Measurements from ENCODE around the gene RANBP1. TPM values are rescaled to one million over a fixed set of nuclear protein-coding genes. Genes with fewer than 3 reads are reported as not detected.

The RANBP1 gene
- total RNA-seq, 1 experiment from 2014 or later: 168 TPM

- intact Hi-C loops (cut with micrococcal nuclease; ENCODE audit: unreplicated experiment): no loop called here
- Histone ChIP-seq H3K4me2 (no peak overlapping the region), H2AFZ (no peak overlapping the region), H3K4me1 (replicated peaks; ENCODE audit: insufficient read depth) (no peaks in the 10 kb centered on the region; the same call in 1 of the 2 replicates), H3K27ac (no peak overlapping the region), H3K9me3 (ENCODE audit: insufficient read depth, low read depth) (no peaks in the 10 kb centered on the region), H3K36me3 (ENCODE audit: low read depth) (no peaks in the 10 kb centered on the region), H3F3A (ENCODE audit: insufficient read depth, low read depth) (no peaks in the 10 kb centered on the region), H3K27me3 (ENCODE audit: insufficient read depth, low read depth) (no peaks in the 10 kb centered on the region), H3K4me3 (no peak overlapping the region), H3K9me2 (ENCODE audit: insufficient read depth) (no peaks in the 10 kb centered on the region), H4K20me1 (ENCODE audit: insufficient read depth) (peaks cover 7% of the 10 kb centered on the region; the same call in 1 of the 2 replicates), H3K79me2 (ENCODE audit: low read depth) (no peaks in the 10 kb centered on the region)
- TF ChIP-seq EZH2 (IDR thresholded peaks at IDR 0.05; ENCODE audit: low read depth) (no peak), CTCF (conservative IDR thresholded peaks at IDR 0.05) (no peak)
- BruUV-seq (replicated peaks): no TSS peak
- no peak for DNase-seq
- POLR2A ChIA-PET (ENCODE audit: unreplicated experiment): no interaction called here
- CTCF ChIA-PET: no interaction called here
These were observed 20.6 kb downstream of the RANBP1 start for GRCh38 chr22:20136603-20136873.

GRCh38 chr22:20137113-20137512 is 21.2 kb downstream of the RANBP1 start:
- Histone ChIP-seq H3K27me3 (ENCODE audit: insufficient read depth, low read depth) (no peaks in the 10 kb centered on the region), H3F3A (ENCODE audit: insufficient read depth, low read depth) (no peaks in the 10 kb centered on the region), H3K9me2 (ENCODE audit: insufficient read depth) (no peaks in the 10 kb centered on the region), H3K4me1 (replicated peaks; ENCODE audit: insufficient read depth) (no peaks in the 10 kb centered on the region; the same call in 1 of the 2 replicates), H3K36me3 (ENCODE audit: low read depth) (no peaks in the 10 kb centered on the region), H3K27ac (no peak overlapping the region), H2AFZ (no peak overlapping the region), H4K20me1 (ENCODE audit: insufficient read depth) (peaks cover 7% of the 10 kb centered on the region; the same call in 1 of the 2 replicates), H3K79me2 (ENCODE audit: low read depth) (no peaks in the 10 kb centered on the region), H3K9me3 (ENCODE audit: insufficient read depth, low read depth) (no peaks in the 10 kb centered on the region), H3K4me3 (no peak overlapping the region), H3K4me2 (no peak overlapping the region)
- ChIA-PET POLR2A (ENCODE audit: unreplicated experiment) (no interaction called here), CTCF (no interaction called here)
- DNase-seq: no peak
- BruUV-seq (replicated peaks): no TSS peak
- intact Hi-C loops (cut with micrococcal nuclease; ENCODE audit: unreplicated experiment): no loop called here
- TF ChIP-seq EZH2 (IDR thresholded peaks at IDR 0.05; ENCODE audit: low read depth) (no peak), CTCF (conservative IDR thresholded peaks at IDR 0.05) (no peak)

GRCh38 chr22:20137671-20138416 is 21.9 kb downstream of the RANBP1 start:
- BruUV-seq (replicated peaks): no TSS peak
- peaks cover 7% of the 10 kb centered on the region; the same call in 1 of the 2 replicates for H4K20me1 ChIP-seq (ENCODE audit: insufficient read depth)
- H3K27me3 ChIP-seq (ENCODE audit: insufficient read depth, low read depth): no peaks in the 10 kb centered on the region
- POLR2A ChIA-PET (ENCODE audit: unreplicated experiment): no interaction called here
- H2AFZ ChIP-seq: no peak overlapping the region
- no peaks in the 10 kb centered on the region for H3K79me2 ChIP-seq (ENCODE audit: low read depth)
- TF ChIP-seq EZH2 (IDR thresholded peaks at IDR 0.05; ENCODE audit: low read depth) (no peak), CTCF (conservative IDR thresholded peaks at IDR 0.05) (no peak)
- H3K4me1 ChIP-seq (replicated peaks; ENCODE audit: insufficient read depth): no peaks in the 10 kb centered on the region; the same call in 1 of the 2 replicates
- H3K9me3 ChIP-seq (ENCODE audit: insufficient read depth, low read depth): no peaks in the 10 kb centered on the region
- no peaks in the 10 kb centered on the region for H3F3A ChIP-seq (ENCODE audit: insufficient read depth, low read depth)
- H3K9me2 ChIP-seq (ENCODE audit: insufficient read depth): no peaks in the 10 kb centered on the region
- H3K36me3 ChIP-seq (ENCODE audit: low read depth): no peaks in the 10 kb centered on the region
- intact Hi-C loops (cut with micrococcal nuclease; ENCODE audit: unreplicated experiment): no loop called here
- CTCF ChIA-PET: no interaction called here
- H3K4me2 ChIP-seq: no peak overlapping the region
- no peak overlapping the region for H3K27ac ChIP-seq
- H3K4me3 ChIP-seq: no peak overlapping the region
- no peak for DNase-seq
